ENCODE data around the gene ZNF280A. TPM values are rescaled to one million over a fixed set of nuclear protein-coding genes. Genes with fewer than 3 reads are reported as not detected.

ZNF280A gene
- total and polyA plus RNA-seq, 2 of the 8 experiments (the other 6 are each of a cell fraction or from before 2014, with no cell fraction given): 0.09 to 0.61 TPM

- Histone ChIP-seq H4K91ac (replicated peaks; ENCODE audit: insufficient read length, low read length) (no peak overlapping the region), H3K4me1 (replicated peaks in 1 of 4; ENCODE audit: control insufficient read depth in 3 of 4, insufficient read depth in 4 of 4, low read length in 3 of 4) (no peaks in the 10 kb centered on the region), H3K56ac (replicated peaks; ENCODE audit: insufficient read length, low read depth, low read length) (no peak overlapping the region), H3K27ac (ENCODE audit: low read depth, low read length) (no peak overlapping the region), H2BK120ac (replicated peaks; ENCODE audit: low read depth, low read length) (no peak overlapping the region), H2AFZ (ENCODE audit: low read length) (no peak overlapping the region), H2AK5ac (ENCODE audit: low read depth, low read length) (no peak overlapping the region), H4K5ac (ENCODE audit: insufficient read length, low read depth, low read length) (no peak overlapping the region), H2BK5ac (ENCODE audit: low read depth, low read length) (no peak overlapping the region), H4K8ac (ENCODE audit: extremely low read depth, insufficient read depth, low read length) (no peak overlapping the region), H3K18ac (ENCODE audit: extremely low read depth, low read length) (no peak overlapping the region), H2BK15ac (ENCODE audit: low read length) (no peak overlapping the region), H3K14ac (ENCODE audit: insufficient read length) (no peak overlapping the region), H3K79me1 (ENCODE audit: low read depth, low read length) (no peaks in the 10 kb centered on the region; the same call in 1 of the 2 replicates), H3K9ac (replicated peaks in 1 of 4; ENCODE audit: extremely low read depth in 1 of 4, low read depth in 3 of 4, low read length in 3 of 4) (no peak overlapping the region), H3K4ac (replicated peaks; ENCODE audit: insufficient read length, low read depth, low read length) (no peak overlapping the region), H3K27me3 (replicated peaks in 1 of 4; ENCODE audit: control insufficient read depth in 3 of 4, extremely low read depth in 1 of 4, insufficient read depth in 3 of 4, low read length in 3 of 4) (no peaks in the 10 kb centered on the region; a peak in 1 of 7 replicates), H3K23ac (ENCODE audit: insufficient read length) (no peak overlapping the region), H3K79me2 (ENCODE audit: control insufficient read depth in 1 of 2, insufficient read depth in 2 of 2, low read length in 2 of 2) (peaks cover 0 to 16% of the 10 kb centered on the region in 2 experiments; a peak in 2 of 4 replicates), H3K36me3 (ENCODE audit: control insufficient read depth in 2 of 4, insufficient read depth in 4 of 4, low read length in 3 of 4) (peaks cover 0 to 10% (median 4%) of the 10 kb centered on the region in 4 experiments; a peak in 4 of 8 replicates), H3K9me3 (ENCODE audit: insufficient read depth in 2 of 2, low read depth in 1 of 2, low read length in 1 of 2) (no peaks in the 10 kb centered on the region), H3K4me2 (ENCODE audit: insufficient read depth in 1 of 2, low read depth in 2 of 2, low read length in 2 of 2) (no peak overlapping the region), H3K23me2 (ENCODE audit: low read depth, low read length) (no peaks in the 10 kb centered on the region), H3K4me3 (ENCODE audit: extremely low read depth in 1 of 4, insufficient read depth in 2 of 4, low read depth in 3 of 4, low read length in 4 of 4) (no peak overlapping the region), H2BK12ac (ENCODE audit: low read depth, low read length) (no peak overlapping the region), H4K20me1 (replicated peaks in 1 of 2; ENCODE audit: control insufficient read depth in 1 of 2, insufficient read depth in 2 of 2, low read length in 2 of 2) (peaks cover 0 to 8% of the 10 kb centered on the region in 2 experiments), H2BK20ac (ENCODE audit: low read length) (no peak overlapping the region)
- FAIRE-seq (no peak), DNase-seq (ENCODE audit: low read depth in 1 of 2, low spot score in 2 of 2) (no peak)
- ChIA-PET CTCF (ENCODE audit: partially characterized antibody) (interaction anchor here (0.7 to 1.5 kb wide), 2 partner anchors 9 to 457 kb away, joined by 3 read pairs; no protein-coding TSS in a partner anchor), POLR2A (ENCODE audit: partially characterized antibody) (no interaction called here)
- 98% methylated on average over 2 of the region's 2 CpGs; no CpG with 5 or more reads in 1 of the 2 experiments for WGBS, 2 experiments (ENCODE audit: extremely low coverage in 1 of 2, insufficient coverage in 1 of 2, insufficient read length in 1 of 2, insufficient replicate concordance in 2 of 2, low coverage in 1 of 2, low lambda C conversion rate in 2 of 2, missing lambda C conversion rate in 1 of 2)
- TF ChIP-seq GTF2F1 (IDR thresholded peaks at IDR 0.05; ENCODE audit: borderline replicate concordance, low read depth, low read length): no peak
- TF ChIP-seq KDM4A (IDR thresholded peaks at IDR 0.05; ENCODE audit: low read depth, low read length, severe bottlenecking): no peak
- no peak for TF ChIP-seq KDM1A (IDR thresholded peaks at IDR 0.05; ENCODE audit: borderline replicate concordance, low read length)
- TF ChIP-seq SP4 (IDR thresholded peaks at IDR 0.05; ENCODE audit: low read length): no peak
- TF ChIP-seq CREB1 (IDR thresholded peaks at IDR 0.05): no peak
- TF ChIP-seq RNF2 (IDR thresholded peaks at IDR 0.05; ENCODE audit: borderline replicate concordance, low read depth, low read length, missing control alignments, poor library complexity, severe bottlenecking): no peak
- TF ChIP-seq, protein P1, sequence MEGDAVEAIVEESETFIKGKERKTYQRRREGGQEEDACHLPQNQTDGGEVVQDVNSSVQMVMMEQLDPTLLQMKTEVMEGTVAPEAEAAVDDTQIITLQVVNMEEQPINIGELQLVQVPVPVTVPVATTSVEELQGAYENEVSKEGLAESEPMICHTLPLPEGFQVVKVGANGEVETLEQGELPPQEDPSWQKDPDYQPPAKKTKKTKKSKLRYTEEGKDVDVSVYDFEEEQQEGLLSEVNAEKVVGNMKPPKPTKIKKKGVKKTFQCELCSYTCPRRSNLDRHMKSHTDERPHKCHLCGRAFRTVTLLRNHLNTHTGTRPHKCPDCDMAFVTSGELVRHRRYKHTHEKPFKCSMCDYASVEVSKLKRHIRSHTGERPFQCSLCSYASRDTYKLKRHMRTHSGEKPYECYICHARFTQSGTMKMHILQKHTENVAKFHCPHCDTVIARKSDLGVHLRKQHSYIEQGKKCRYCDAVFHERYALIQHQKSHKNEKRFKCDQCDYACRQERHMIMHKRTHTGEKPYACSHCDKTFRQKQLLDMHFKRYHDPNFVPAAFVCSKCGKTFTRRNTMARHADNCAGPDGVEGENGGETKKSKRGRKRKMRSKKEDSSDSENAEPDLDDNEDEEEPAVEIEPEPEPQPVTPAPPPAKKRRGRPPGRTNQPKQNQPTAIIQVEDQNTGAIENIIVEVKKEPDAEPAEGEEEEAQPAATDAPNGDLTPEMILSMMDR (IDR thresholded peaks at IDR 0.05; ENCODE audit: control extremely low read depth in 1 of 3, insufficient read depth in 1 of 3, low read depth in 1 of 3, low read length in 3 of 3): no peak
- no peak for TF ChIP-seq BCL11A (IDR thresholded peaks at IDR 0.05; ENCODE audit: low read depth in 2 of 2, low read length in 2 of 2)
- TF ChIP-seq CHD2 (IDR thresholded peaks at IDR 0.05; ENCODE audit: low read length): no peak
- no peak for TF ChIP-seq EGR1 (IDR thresholded peaks at IDR 0.05; ENCODE audit: borderline replicate concordance, low read depth, low read length)
- TF ChIP-seq EZH2 (IDR thresholded peaks at IDR 0.05; ENCODE audit: low read depth, low read length, severe bottlenecking): no peak
- TF ChIP-seq TBP (IDR thresholded peaks at IDR 0.05; ENCODE audit: low read depth, low read length): no peak
These were observed 21.8 kb downstream of the ZNF280A start for GRCh38 chr22:22498267-22498666.

All from H1 (cell line).